HG03039 (cell line): ENCODE measurements around the gene DNAAF2.
"Not testable (repeated sequence)": the region's sequence is repeated elsewhere in the genome, so short reads cannot be mapped to it uniquely, and the experiment has no call there.

Experiments used
- ATAC-seq: cut with Tn5 transposase; IDR thresholded peaks from one replicate; pipeline ENCODE4 v1.9.1; 2021; ENCODE audit warnings: mild to moderate bottlenecking, moderate library complexity; ENCODE audit not compliant: unreplicated experiment

DNAAF2 gene

GRCh38 chr14:49634547-49635334 is at the start of gene DNAAF2:
Gene DNAAF2, minus strand, starts transcription at chr14:49635244. Its CDS starts 95 bp downstream, at chr14:49635149.
- ATAC-seq = peak; percentile 27

DNA sequence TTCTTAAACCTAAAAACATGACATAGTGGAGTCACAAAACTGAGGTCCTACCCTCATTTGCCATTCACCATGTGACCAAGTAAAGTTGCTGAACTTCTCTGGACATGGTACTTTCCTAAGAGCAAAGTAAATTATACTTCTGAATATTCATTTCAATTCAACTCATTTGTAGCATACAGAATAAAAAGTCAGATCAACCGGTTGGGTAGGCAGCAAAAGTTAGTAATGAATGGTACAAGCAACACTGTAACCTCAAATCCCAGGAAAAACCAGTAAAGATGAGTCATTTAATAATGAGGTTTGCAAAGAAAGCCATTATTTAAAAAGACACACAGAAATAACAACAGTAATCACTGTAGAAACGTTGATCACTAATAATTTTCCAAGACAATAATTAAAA is 44.2 kb upstream of the DNAAF2 start:
- no peak for ATAC-seq

DNA sequence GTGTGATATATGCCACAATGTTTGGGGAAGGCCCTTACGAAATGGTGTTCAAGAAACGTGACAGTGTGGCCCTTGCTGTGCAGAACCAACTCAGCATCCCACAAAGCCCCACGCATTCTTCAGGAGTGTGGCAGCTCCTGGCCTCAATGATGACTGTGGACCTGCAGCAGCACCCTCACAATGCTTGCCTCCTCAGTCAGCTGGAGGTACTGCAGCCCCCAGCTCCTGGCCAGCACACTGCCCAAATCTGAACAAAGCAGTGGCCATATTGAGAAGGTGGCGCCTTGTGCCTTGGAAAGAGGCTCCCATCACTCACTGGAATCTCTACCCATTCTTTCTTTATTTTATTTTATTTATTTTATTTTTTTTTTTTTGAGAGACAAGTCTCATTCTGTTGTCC is 42.6 kb upstream of the DNAAF2 start:
- no peak for ATAC-seq

DNA sequence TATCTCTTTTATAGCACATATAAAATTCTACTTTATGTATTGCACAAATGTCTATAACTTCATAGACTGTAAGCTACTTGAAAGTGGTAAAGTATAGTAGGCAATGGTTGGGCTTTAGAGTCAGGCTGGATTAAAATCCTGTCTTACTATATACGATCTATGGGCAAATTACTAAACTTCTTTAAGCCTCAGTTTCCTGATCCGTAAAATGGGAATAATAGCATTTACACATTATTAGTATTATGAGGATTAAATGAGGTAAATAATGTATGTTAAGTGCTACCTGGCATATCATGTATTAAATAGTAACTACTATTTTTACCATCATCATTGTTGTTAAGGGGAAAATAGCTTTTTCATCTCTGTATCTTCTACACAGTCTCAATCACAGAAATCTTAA is 38.5 kb upstream of the DNAAF2 start:
- no peak for ATAC-seq

GRCh38 chr14:49670475-49670874 is 35.4 kb upstream of the DNAAF2 start:
- no peak for ATAC-seq

- no peak for ATAC-seq
These were observed 24.7 kb upstream of the DNAAF2 start for GRCh38 chr14:49659526-49660455.

GRCh38 chr14:49657500-49657899 is 22.5 kb upstream of the DNAAF2 start:
- ATAC-seq = not testable (repeated sequence)

DNA sequence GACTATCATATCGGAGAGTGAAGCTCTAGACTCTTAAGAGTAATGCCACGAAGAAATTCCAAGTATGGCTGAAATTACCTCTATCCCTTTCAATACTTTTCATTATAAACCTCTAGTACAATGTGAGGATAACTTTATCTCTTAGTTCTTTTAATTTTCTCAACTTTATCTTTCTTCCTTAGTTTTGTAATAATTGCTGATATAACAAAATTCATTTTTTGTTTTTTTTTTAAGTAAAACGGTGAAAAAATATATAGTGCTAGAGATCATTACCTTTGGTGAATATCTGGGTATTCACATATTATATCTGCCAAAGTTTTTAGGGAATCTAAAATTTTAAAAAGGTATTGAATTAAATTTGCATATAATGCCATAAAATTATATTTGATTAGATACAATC is 19.5 kb upstream of the DNAAF2 start:
- no peak for ATAC-seq

DNA sequence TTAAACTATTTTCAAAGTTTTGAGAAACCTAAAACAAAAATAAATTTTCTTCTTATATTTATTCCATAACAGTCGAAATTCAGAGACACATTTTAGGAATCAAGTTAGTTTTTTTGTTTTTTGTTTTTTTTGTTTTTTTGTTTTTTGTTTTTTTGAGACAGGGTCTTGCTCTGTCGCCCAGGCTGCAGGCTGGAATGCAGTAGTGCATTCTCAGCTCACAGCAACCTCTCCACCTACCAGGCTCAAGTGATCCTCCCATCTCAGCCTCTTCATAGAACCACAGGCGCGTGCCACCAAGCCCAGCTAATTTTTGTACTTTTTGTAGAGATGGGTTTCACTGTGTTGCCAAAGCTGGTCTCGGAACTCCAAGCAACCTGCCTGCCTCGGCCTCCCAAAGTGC is 18.5 kb upstream of the DNAAF2 start:
- ATAC-seq = no peak

DNA sequence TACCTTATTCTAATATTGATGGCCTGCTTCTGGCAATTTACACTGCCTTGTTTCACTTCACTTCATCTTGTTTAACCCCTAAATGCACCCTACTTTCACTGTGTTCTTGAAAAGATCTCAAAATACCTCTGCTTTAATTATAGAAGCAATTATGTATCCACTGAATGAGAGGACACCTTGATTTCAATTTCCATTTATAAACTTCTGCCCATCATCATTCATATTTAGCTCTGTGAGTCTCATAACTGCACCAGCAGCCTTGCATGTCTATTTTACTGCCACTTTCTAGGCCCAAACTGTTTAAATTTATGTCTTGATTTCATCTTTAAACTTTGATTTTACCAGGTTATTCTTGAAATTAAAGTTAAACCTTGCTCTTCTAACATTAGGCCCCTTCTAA is 7.1 kb upstream of the DNAAF2 start:
- no peak for ATAC-seq

DNA sequence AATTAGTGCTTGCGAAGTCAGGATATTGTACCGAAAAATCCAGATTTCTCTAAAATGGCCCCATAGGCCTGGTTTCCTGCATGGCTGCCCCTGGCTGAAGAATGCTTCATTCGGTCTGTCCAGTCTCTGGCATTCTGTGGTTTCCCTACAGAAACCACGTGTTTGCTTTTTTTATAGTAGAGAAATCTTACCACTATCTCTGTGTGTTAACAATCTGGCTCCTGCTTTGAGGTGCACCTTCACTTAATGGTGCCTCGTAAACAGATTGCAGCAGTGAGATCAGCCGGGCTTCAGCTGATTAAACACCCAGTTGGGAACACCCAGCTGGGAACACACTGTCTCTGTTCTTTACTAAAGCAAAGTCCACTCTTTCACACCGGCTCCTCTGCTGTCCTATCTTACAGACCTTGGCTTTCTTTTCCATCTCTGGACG is 6.7 kb upstream of the DNAAF2 start:
- no peak for ATAC-seq

DNA sequence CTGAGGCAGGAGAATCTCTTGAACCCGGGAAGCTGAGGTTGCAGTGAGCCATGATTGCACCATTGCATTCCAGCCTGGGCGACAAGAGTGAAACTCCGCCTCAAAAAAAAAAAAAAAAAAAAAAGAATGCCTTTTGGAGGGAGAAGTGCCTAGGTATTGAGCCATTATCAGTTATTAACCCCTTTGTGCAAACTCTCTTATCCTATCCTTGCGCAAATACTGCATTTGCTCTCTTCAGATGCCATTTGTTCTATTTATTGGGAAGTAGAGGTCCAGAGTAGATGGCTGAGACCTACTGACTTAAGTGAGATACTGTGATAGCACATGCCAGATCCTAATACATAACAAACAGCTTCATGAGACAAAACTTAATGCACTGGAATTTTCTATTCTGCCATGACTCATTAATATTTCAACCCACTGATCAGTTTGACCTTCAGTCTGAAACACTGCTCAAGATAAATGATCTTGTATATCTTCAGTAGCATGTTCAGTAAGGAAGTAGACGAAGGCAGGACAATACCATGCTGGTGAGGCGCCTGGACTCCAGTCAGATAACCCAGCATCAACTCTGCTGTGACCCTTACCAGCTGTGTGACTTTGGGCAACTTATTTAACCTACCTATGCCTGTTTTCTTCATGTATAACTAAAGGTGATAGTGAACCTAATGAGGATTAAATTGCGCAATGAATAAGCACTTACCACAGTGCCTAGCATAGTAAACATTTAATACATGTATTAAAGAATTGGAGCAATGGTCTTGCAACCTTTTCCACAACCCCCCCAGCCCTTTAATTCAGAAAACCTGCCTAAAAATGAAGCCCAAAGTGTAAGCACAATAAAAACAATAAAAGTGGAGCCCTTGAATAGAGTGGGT is 5.7 kb upstream of the DNAAF2 start:
- no peak for ATAC-seq

DNA sequence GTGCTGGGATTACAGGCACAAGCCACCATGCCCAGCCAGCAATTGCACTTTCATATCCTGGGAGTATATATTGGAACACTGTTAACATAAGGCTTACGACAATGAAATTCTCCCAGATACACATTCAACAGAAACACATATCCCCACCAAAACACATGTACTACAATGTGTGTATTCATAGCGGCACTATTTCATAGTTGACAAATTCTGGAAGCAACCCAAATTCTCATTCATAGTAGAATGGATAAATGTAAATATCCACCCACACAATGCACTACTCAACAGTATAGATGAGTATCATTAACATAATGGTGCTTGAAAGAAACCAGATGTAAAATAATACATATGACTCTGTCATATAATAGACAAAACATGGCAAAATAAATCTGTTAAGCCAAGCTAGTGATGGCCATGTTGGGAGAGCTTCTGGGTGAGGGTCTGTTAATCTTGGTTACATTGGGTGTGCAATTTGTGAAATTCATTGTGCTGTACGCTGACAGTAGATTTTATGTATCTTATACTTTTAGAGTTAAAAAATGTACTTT is 2.6 kb upstream of the DNAAF2 start:
- ATAC-seq = no peak

GRCh38 chr14:49636866-49637265 is 1.8 kb upstream of the DNAAF2 start:
- no peak for ATAC-seq

- peak; percentile 74 for ATAC-seq
These were observed 1.2 kb downstream of the DNAAF2 start for GRCh38 chr14:49633640-49634546.

GRCh38 chr14:49623941-49624839 is 10.9 kb downstream of the DNAAF2 start:
- no peak for ATAC-seq

- ATAC-seq = no peak
These were observed 11.7 kb downstream of the DNAAF2 start for GRCh38 chr14:49623387-49623786.

DNA sequence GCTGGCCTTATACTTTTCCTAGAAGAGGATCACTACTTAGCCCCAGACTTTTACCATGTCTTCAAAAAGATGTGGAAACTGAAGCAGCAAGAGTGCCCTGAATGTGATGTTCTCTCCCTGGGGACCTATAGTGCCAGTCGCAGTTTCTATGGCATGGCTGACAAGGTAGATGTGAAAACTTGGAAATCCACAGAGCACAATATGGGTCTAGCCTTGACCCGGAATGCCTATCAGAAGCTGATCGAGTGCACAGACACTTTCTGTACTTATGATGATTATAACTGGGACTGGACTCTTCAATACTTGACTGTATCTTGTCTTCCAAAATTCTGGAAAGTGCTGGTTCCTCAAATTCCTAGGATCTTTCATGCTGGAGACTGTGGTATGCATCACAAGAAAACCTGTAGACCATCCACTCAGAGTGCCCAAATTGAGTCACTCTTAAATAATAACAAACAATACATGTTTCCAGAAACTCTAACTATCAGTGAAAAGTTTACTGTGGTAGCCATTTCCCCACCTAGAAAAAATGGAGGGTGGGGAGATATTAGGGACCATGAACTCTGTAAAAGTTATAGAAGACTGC is 12.9 kb downstream of the DNAAF2 start:
- ATAC-seq = no peak
